MM.1S (cell line): ENCODE data around the gene SSBP2.

ENCODE experiments used
- CTCF ChIP-seq: fragments of 300-600 bp; sonication (generic); IDR thresholded peaks from 2 replicates; pipeline ENCODE4 v1.5.1; 2016; ENCODE audit warnings: antibody characterized with exemption, low read length, mixed read lengths
- EZH2 ChIP-seq: fragments of 300-600 bp; sonication (generic); optimal IDR thresholded peaks from 2 replicates; pipeline ENCODE3; 2017; ENCODE audit warnings: low read depth, mild to moderate bottlenecking, antibody characterized with exemption, low read length, mixed read lengths
- EZH2phosphoT487 ChIP-seq: fragments of 300-600 bp; sonication (generic); IDR thresholded peaks from 2 replicates; pipeline ENCODE4 v1.6.1; 2018; ENCODE audit warnings: antibody characterized with exemption, low read length

- TF ChIP-seq CTCF (no peak), EZH2 (no peak), EZH2phosphoT487 (no peak)
These were observed 99.9 kb downstream of the SSBP2 start for GRCh38 chr5:81650987-81651386.
